Measurements from ENCODE around the gene NFKBIB.

GRCh38 chr19:38930776-38931520, 31.2 kb downstream of the NFKBIB start, which contains the start of gene MRPS12:
- peak; percentile 96 for TF ChIP-seq POLR2AphosphoS5 (IDR thresholded peaks at IDR 0.05; ENCODE audit: low read depth, low read length)
- no peak for TF ChIP-seq REST (IDR thresholded peaks at IDR 0.05; ENCODE audit: insufficient read depth in 1 of 2, low read depth in 2 of 2, low read length in 2 of 2)
- TF ChIP-seq SIN3A (IDR thresholded peaks at IDR 0.05; ENCODE audit: borderline replicate concordance, insufficient read depth, low read length) = no peak
